RWPE2 (cell line): ENCODE results near the gene TMEM225.

ENCODE experiments used
- ATAC-seq: fragments of 200-7000 bp; cut with Tn5 transposase; 3 replicates; pipeline ENCODE4 v1.9.1; 2021; ENCODE audit warnings: low read depth
- DNase-seq: peaks from one replicate; pipeline ENCODE4 v3.0.0-alpha.2; 2020; ENCODE audit warnings: low spot score
- H3K27ac ChIP-seq: fragments of 450-650 bp; 2 replicates; pipeline ENCODE4 v1.5.1; 2017; ENCODE audit warnings: mild to moderate bottlenecking; ENCODE audit not compliant: poor library complexity, severe bottlenecking
- H3K27me3 ChIP-seq: fragments of 250-450 bp; sonication (Bioruptor Pico); 2 replicates; pipeline ENCODE4 v1.5.1; 2021; ENCODE audit warnings: mild to moderate bottlenecking, moderate library complexity; ENCODE audit not compliant: insufficient read depth, poor library complexity, severe bottlenecking
- H3K36me3 ChIP-seq: fragments of 250-450 bp; sonication (Bioruptor Pico); 2 replicates; pipeline ENCODE4 v1.5.1; 2020; ENCODE audit warnings: low read depth, mild to moderate bottlenecking, moderate library complexity
- H3K4me1 ChIP-seq: fragments of 250-450 bp; sonication (Bioruptor Pico); 2 replicates; pipeline ENCODE4 v1.5.1; 2021; ENCODE audit warnings: mild to moderate bottlenecking, moderate library complexity; ENCODE audit not compliant: insufficient read depth, poor library complexity, severe bottlenecking
- H3K4me3 ChIP-seq: fragments of 250-450 bp; sonication (Bioruptor Pico); 2 replicates; pipeline ENCODE4 v1.5.1; 2021; ENCODE audit warnings: mild to moderate bottlenecking, moderate library complexity; ENCODE audit not compliant: severe bottlenecking
- H3K9me3 ChIP-seq: fragments of 250-450 bp; sonication (Bioruptor Pico); 2 replicates; pipeline ENCODE4 v1.5.1; 2021; ENCODE audit warnings: mild to moderate bottlenecking, moderate library complexity; ENCODE audit not compliant: severe bottlenecking
- CTCF ChIP-seq: fragments of 450-650 bp; IDR thresholded peaks from one replicate; pipeline ENCODE4 v1.5.1; 2017; ENCODE audit warnings: mild to moderate bottlenecking, moderate library complexity; ENCODE audit not compliant: poor library complexity, severe bottlenecking

TMEM225 gene

GRCh38 chr11:123885570-123885969, at the start of gene TMEM225:
Gene TMEM225, minus strand, starts transcription at chr11:123885670. Its CDS starts 245 bp downstream, at chr11:123885425.
- no peak within 1 kb of the TSS for H3K27ac ChIP-seq
- DNase-seq, result no peak
- H3K27me3 ChIP-seq, result no peaks in the 10 kb centered on the region
- H3K4me1 ChIP-seq, result no peaks in the 10 kb centered on the region
- no peak for TF ChIP-seq CTCF
- ATAC-seq, result no peak
- no peaks in the 10 kb centered on the region for H3K9me3 ChIP-seq
- no peak within 1 kb of the TSS for H3K4me3 ChIP-seq
- no peaks in the 10 kb centered on the region for H3K36me3 ChIP-seq

GRCh38 chr11:123924027-123924426, 38.6 kb upstream of the TMEM225 start:
- no peaks in the 10 kb centered on the region for H3K27me3 ChIP-seq
- H3K9me3 ChIP-seq, result no peaks in the 10 kb centered on the region
- H3K36me3 ChIP-seq, result no peaks in the 10 kb centered on the region
- no peak for DNase-seq
- ATAC-seq, result no peak
- no peaks in the 10 kb centered on the region for H3K4me1 ChIP-seq
- H3K27ac ChIP-seq, result no peak overlapping the region
- no peak for TF ChIP-seq CTCF
- no peak overlapping the region for H3K4me3 ChIP-seq

- Histone ChIP-seq H3K27ac (no peak overlapping the region), H3K4me3 (no peak overlapping the region), H3K27me3 (no peaks in the 10 kb centered on the region), H3K36me3 (no peaks in the 10 kb centered on the region), H3K9me3 (no peaks in the 10 kb centered on the region), H3K4me1 (no peaks in the 10 kb centered on the region)
- TF ChIP-seq CTCF, result no peak
- DNase-seq, result no peak
- ATAC-seq, result no peak
Measured at GRCh38 chr11:123920943-123921342, 35.5 kb upstream of the TMEM225 start.

GRCh38 chr11:123905826-123906225, 20.4 kb upstream of the TMEM225 start:
- H3K4me1 ChIP-seq, result no peaks in the 10 kb centered on the region
- H3K27me3 ChIP-seq, result no peaks in the 10 kb centered on the region
- no peak for ATAC-seq

More at GRCh38 chr11:123905826-123906225, 20.4 kb upstream of the TMEM225 start:
- H3K9me3 ChIP-seq, result no peaks in the 10 kb centered on the region
- TF ChIP-seq CTCF, result no peak
- no peak overlapping the region for H3K4me3 ChIP-seq
- DNase-seq, result no peak
- H3K36me3 ChIP-seq, result no peaks in the 10 kb centered on the region
- H3K27ac ChIP-seq, result no peak overlapping the region
